GM12872 (cell line): ENCODE measurements around the gene TSPAN17.
A peak's percentile ranks its signal among the peaks of the same experiment; 100 is the strongest.

Source experiments
- CTCF ChIP-seq: IDR thresholded peaks from 3 replicates; pipeline ENCODE4 v1.5.1; 2011; ENCODE audit warnings: low read depth, mild to moderate bottlenecking, low read length, moderate library complexity; ENCODE audit not compliant: insufficient read depth

TSPAN17 gene

GRCh38 chr5:176652136-176652535 is 4.9 kb downstream of the TSPAN17 start:
- TF ChIP-seq CTCF, result no peak

- TF ChIP-seq CTCF, result no peak
These were observed 6.4 kb downstream of the TSPAN17 start for GRCh38 chr5:176653401-176654385.

- no peak for TF ChIP-seq CTCF
These were observed 7.6 kb downstream of the TSPAN17 start for GRCh38 chr5:176654856-176655255.

GRCh38 chr5:176656467-176656990 is 9.2 kb downstream of the TSPAN17 start:
- TF ChIP-seq CTCF, result no peak

- peak; percentile 100 for TF ChIP-seq CTCF
These were observed 10.8 kb downstream of the TSPAN17 start for GRCh38 chr5:176658007-176658599.

- TF ChIP-seq CTCF, result no peak
These were observed 11.7 kb downstream of the TSPAN17 start for GRCh38 chr5:176658817-176659511.

- TF ChIP-seq CTCF, result no peak
These were observed 12.2 kb downstream of the TSPAN17 start for GRCh38 chr5:176659512-176659839.
